HG03159 (cell line): ENCODE results near the gene TSHR.
A peak's percentile ranks its signal among the peaks of the same experiment; 100 is the strongest.
"Not testable (repeated sequence)": the region's sequence is repeated elsewhere in the genome, so short reads cannot be mapped to it uniquely, and the experiment has no call there.

Experiments used
- ATAC-seq: cut with Tn5 transposase; IDR thresholded peaks from one replicate; pipeline ENCODE4 v1.9.1; 2021; ENCODE audit warnings: mild to moderate bottlenecking, moderate library complexity; ENCODE audit not compliant: unreplicated experiment

The TSHR gene

GRCh38 chr14:80992580-80992979 is 37.2 kb downstream of the TSHR start:
- no peak for ATAC-seq

- ATAC-seq = peak; percentile 93
These were observed 40.9 kb downstream of the TSHR start for GRCh38 chr14:80996049-80996901.

- no peak for ATAC-seq
These were observed 46.0 kb downstream of the TSHR start for GRCh38 chr14:81001447-81001846.

GRCh38 chr14:81004575-81004974 is 49.2 kb downstream of the TSHR start:
- ATAC-seq = no peak

GRCh38 chr14:81005540-81006228 is 50.3 kb downstream of the TSHR start:
- no peak for ATAC-seq

- no peak for ATAC-seq
These were observed 50.8 kb downstream of the TSHR start for GRCh38 chr14:81006266-81006665.

GRCh38 chr14:81007131-81007530 is 51.7 kb downstream of the TSHR start:
- ATAC-seq = no peak

- ATAC-seq = no peak
These were observed 53.9 kb downstream of the TSHR start for GRCh38 chr14:81009346-81009745.

- ATAC-seq = no peak
These were observed 62.8 kb downstream of the TSHR start for GRCh38 chr14:81018251-81018650.

GRCh38 chr14:81018684-81019083 is 63.3 kb downstream of the TSHR start:
- no peak for ATAC-seq

GRCh38 chr14:81019113-81019512 is 63.7 kb downstream of the TSHR start:
- ATAC-seq = not testable (repeated sequence)

- no peak for ATAC-seq
These were observed 67.8 kb downstream of the TSHR start for GRCh38 chr14:81023095-81023710.

- no peak for ATAC-seq
These were observed 73.0 kb downstream of the TSHR start for GRCh38 chr14:81028461-81028860.

GRCh38 chr14:81031488-81031887 is 76.1 kb downstream of the TSHR start:
- no peak for ATAC-seq

- ATAC-seq = no peak
These were observed 78.3 kb downstream of the TSHR start for GRCh38 chr14:81033698-81034240.

GRCh38 chr14:81042438-81042837 is 87.0 kb downstream of the TSHR start:
- no peak for ATAC-seq

GRCh38 chr14:81051547-81051946 is 96.1 kb downstream of the TSHR start:
- ATAC-seq = no peak

- ATAC-seq = not testable (repeated sequence)
These were observed 98.6 kb downstream of the TSHR start for GRCh38 chr14:81054057-81054456.

- ATAC-seq = no peak
These were observed 100.5 kb downstream of the TSHR start for GRCh38 chr14:81055971-81056370.

GRCh38 chr14:81062380-81062779 is 107.0 kb downstream of the TSHR start:
- no peak for ATAC-seq

GRCh38 chr14:81062816-81063215 is 107.4 kb downstream of the TSHR start:
- ATAC-seq = peak; percentile 86
